Liver (tissue), 9 donors: Measurements from ENCODE around the gene C20orf202. TPM values are rescaled to one million over a fixed set of nuclear protein-coding genes. Genes with fewer than 3 reads are reported as not detected.

Source experiments
- DNase-seq: peaks from one replicate; pipeline ENCODE4 v3.0.0-alpha.2; 2017; ENCODE audit warnings: low spot score
- H3K27ac ChIP-seq, 2 donors: one replicate each; pipeline ENCODE4 v1.7.0; 2013; ENCODE audit warnings: inconsistent platforms in 2 of 2, low read length in 2 of 2, control low read depth in 1 of 2, low read depth in 1 of 2, mild to moderate bottlenecking in 1 of 2
- H3K27me3 ChIP-seq, 4 donors: one replicate each; pipeline versions ENCODE4 v1.6.1 to v1.7.0; 2013; ENCODE audit warnings: low read length in 3 of 4, inconsistent platforms in 1 of 4, mild to moderate bottlenecking in 1 of 4, moderate library complexity in 1 of 4; ENCODE audit not compliant: control insufficient read depth in 4 of 4, insufficient read depth in 4 of 4
- H3K36me3 ChIP-seq, 4 donors: one replicate each; pipeline versions ENCODE4 v1.6.1 to v1.7.0; 2013; ENCODE audit warnings: low read length in 3 of 4, mild to moderate bottlenecking in 3 of 4, low read depth in 1 of 4, moderate library complexity in 1 of 4; ENCODE audit not compliant: control insufficient read depth in 4 of 4, insufficient read depth in 3 of 4
- H3K4me1 ChIP-seq, 4 donors: one replicate each; pipeline versions ENCODE4 v1.6.1 to v1.7.0; 2013; ENCODE audit warnings: low read length in 3 of 4, mild to moderate bottlenecking in 3 of 4, moderate library complexity in 1 of 4; ENCODE audit not compliant: control insufficient read depth in 4 of 4, insufficient read depth in 4 of 4
- H3K4me3 ChIP-seq, 3 donors: one replicate each; pipeline versions ENCODE4 v1.6.1 to v1.7.0; 2013; ENCODE audit warnings: low read length in 3 of 3, control low read depth in 1 of 3, low read depth in 1 of 3, mild to moderate bottlenecking in 1 of 3
- H3K9ac ChIP-seq, 2 donors: one replicate each; pipeline ENCODE4 v1.7.0; 2013; ENCODE audit warnings: low read length in 2 of 2, mild to moderate bottlenecking in 2 of 2, moderate library complexity in 2 of 2, control low read depth in 1 of 2, low read depth in 1 of 2
- H3K9me3 ChIP-seq, 4 donors: one replicate each; pipeline versions ENCODE4 v1.6.1 to v1.7.0; 2013; ENCODE audit warnings: low read length in 3 of 4; ENCODE audit not compliant: control insufficient read depth in 4 of 4
- CTCF ChIP-seq: fragments of 150-350 bp; IDR thresholded peaks from 2 replicates; pipeline ENCODE4 v1.5.1; 2017; ENCODE audit warnings: improper control_type of control experiment, low read depth, low read length; ENCODE audit not compliant: missing input control
- EGR1 ChIP-seq, 2 donors: IDR thresholded peaks; 2 replicates each; pipeline ENCODE4 v1.6.1; 2016 to 2018; ENCODE audit warnings: antibody characterized with exemption in 2 of 2, low read depth in 2 of 2
- FOXA2 ChIP-seq: IDR thresholded peaks from 2 replicates; pipeline ENCODE4 v1.6.1; 2016; ENCODE audit warnings: antibody characterized with exemption
- HNF4G ChIP-seq: IDR thresholded peaks from 2 replicates; pipeline ENCODE4 v1.6.1; 2016; ENCODE audit warnings: antibody characterized with exemption
- JUND ChIP-seq, 2 donors: IDR thresholded peaks; 2 replicates each; pipeline ENCODE4 v1.6.1; 2016; ENCODE audit warnings: antibody characterized with exemption in 2 of 2
- MAX ChIP-seq: IDR thresholded peaks from 2 replicates; pipeline ENCODE4 v1.6.1; 2016; ENCODE audit warnings: antibody characterized with exemption
- NR2F2 ChIP-seq: IDR thresholded peaks from 2 replicates; pipeline ENCODE4 v1.6.1; 2016; ENCODE audit warnings: antibody characterized with exemption
- REST ChIP-seq: IDR thresholded peaks from 2 replicates; pipeline ENCODE4 v1.6.1; 2016; ENCODE audit warnings: antibody characterized with exemption, mild to moderate bottlenecking
- SP1 ChIP-seq: IDR thresholded peaks from 2 replicates; pipeline ENCODE4 v1.6.1; 2018; ENCODE audit warnings: antibody characterized with exemption, mild to moderate bottlenecking
- TAF1 ChIP-seq: conservative IDR thresholded peaks from 2 replicates; pipeline ENCODE4 v1.6.1; 2016; ENCODE audit warnings: antibody characterized with exemption, mild to moderate bottlenecking
- YY1 ChIP-seq: IDR thresholded peaks from 2 replicates; pipeline ENCODE4 v1.6.1; 2016; ENCODE audit warnings: antibody characterized with exemption, mild to moderate bottlenecking
- ZBTB33 ChIP-seq: IDR thresholded peaks from 2 replicates; pipeline ENCODE4 v1.6.1; 2016; ENCODE audit warnings: antibody characterized with exemption
- WGBS: extraction: QIAGEN DNeasy Blood & Tissue Kit; methylation state at CpG from one replicate; pipeline ENCODE4 v1.1.7; 2013; 5-methylcytosine and 5-hydroxymethylcytosine counted together
- polyA plus RNA-seq, 2 donors: library from polyadenylated mRNA; stranded (reverse) in 1 of 2; unstranded in 1 of 2; fragments of 200-250 nt in 1 of 2; fragments of >200 nt in 1 of 2; fragmentation: Nextera tagmentation in 1 of 2; extraction: Ambion mirVana in 1 of 2; gene quantifications; one replicate each; pipeline versions ENCODE4 v1.2.1 to v1.2.3, GENCODE V29; 2013 to 2015
- total RNA-seq, 2 donors: library from RNA; depleted of rRNA; stranded (reverse); fragments of >200 nt; gene quantifications; one replicate each; pipeline ENCODE4 v1.2.3, GENCODE V29; 2014
- donor health status: healthy.
- donor health status: healthy.
- donor health status: healthy.
- donor health status: healthy.
- donor health status: healthy.

The C20orf202 gene
- total and polyA plus RNA-seq, 4 donors: 0.07 to 0.42 (median 0.12) TPM

- 72% methylated on average over 4 of the region's 4 CpGs for WGBS
- DNase-seq: peak; percentile 66
- H3K36me3 ChIP-seq: peaks cover 2 to 54% (median 31%) of the 10 kb centered on the region in 4 donors
Measured at GRCh38 chr20:1171461-1172093, 31.7 kb upstream of the C20orf202 start.

GRCh38 chr20:1173698-1174097, 29.6 kb upstream of the C20orf202 start:
- peaks cover 2 to 34% (median 17%) of the 10 kb centered on the region in 4 donors for H3K36me3 ChIP-seq
- 87% methylated on average over 4 of the region's 4 CpGs for WGBS

More at GRCh38 chr20:1171461-1172093, 31.7 kb upstream of the C20orf202 start:
- Histone ChIP-seq H3K9ac (no peak overlapping the region), H3K27ac (no peak overlapping the region), H3K4me3 (no peak overlapping the region), H3K9me3 (no peaks in the 10 kb centered on the region), H3K4me1 (peaks cover 0 to 10% (median 0%) of the 10 kb centered on the region in 4 donors), H3K27me3 (no peaks in the 10 kb centered on the region)
- TF ChIP-seq REST (peak; percentile 98), JUND (IDR thresholded peaks at IDR 0.05) (no peak), NR2F2 (no peak), EGR1 (IDR thresholded peaks at IDR 0.05; ENCODE audit: low read depth in 2 of 2) (no peak)

More at GRCh38 chr20:1173698-1174097, 29.6 kb upstream of the C20orf202 start:
- no peak overlapping the region for H3K4me3 ChIP-seq
- no peak overlapping the region for H3K9ac ChIP-seq
- no peaks in the 10 kb centered on the region for H3K27me3 ChIP-seq
- no peaks in the 10 kb centered on the region for H3K9me3 ChIP-seq
- DNase-seq: no peak
- H3K4me1 ChIP-seq: peaks cover 5 to 15% (median 11%) of the 10 kb centered on the region in 4 donors
- TF ChIP-seq HNF4G: no peak
- TF ChIP-seq SP1: no peak
- TF ChIP-seq CTCF: no peak
- TF ChIP-seq TAF1: no peak
- TF ChIP-seq ZBTB33: no peak
- no peak for TF ChIP-seq FOXA2
- no peak for TF ChIP-seq YY1
- TF ChIP-seq EGR1 (IDR thresholded peaks at IDR 0.05; ENCODE audit: low read depth in 2 of 2): no peak
- no peak for TF ChIP-seq MAX
- no peak overlapping the region for H3K27ac ChIP-seq
